PC-3 (cell line): ENCODE results near the gene ARHGAP24. TPM values are rescaled to one million over a fixed set of nuclear protein-coding genes. Genes with fewer than 3 reads are reported as not detected.
"Not testable (repeated sequence)": the region's sequence is repeated elsewhere in the genome, so short reads cannot be mapped to it uniquely, and the experiment has no call there.

Source experiments
- ATAC-seq: fragments of 200-7000 bp; cut with Tn5 transposase; 2 replicates; pipeline ENCODE4 v1.9.1; 2020; ENCODE audit warnings: mild to moderate bottlenecking, moderate library complexity
- BruUV-seq: library from RNA; stranded (reverse); fragments of 400-500 nt; replicated peaks from 2 replicates; lab custom pipeline; 2021; lab: Mats Ljungman, UMichigan
- CTCF ChIA-PET: fragments of 300-600 bp; sonication (Branson Sonifier 250); formaldehyde crosslinking; loops from one replicate; lab custom pipeline; 2022; ENCODE audit warnings: antibody characterized with exemption; lab: Charles Lee
- POLR2A ChIA-PET: fragments of 300-600 bp; sonication (Branson Sonifier 250); formaldehyde crosslinking; loops from one replicate; lab custom pipeline; 2022; ENCODE audit warnings: antibody characterized with exemption; ENCODE audit not compliant: unreplicated experiment; lab: Charles Lee
- DNase-seq: peaks from one replicate; pipeline ENCODE4 v3.0.0-alpha.2; 2015
- H2AFZ ChIP-seq: fragments of 300-600 bp; sonication (generic); 2 replicates; pipeline ENCODE4 v1.6.0; 2016; ENCODE audit warnings: antibody characterized with exemption, low read length
- H3F3A ChIP-seq: fragments of 300-600 bp; sonication (generic); one replicate; pipeline ENCODE4 v1.6.0; 2017; ENCODE audit warnings: antibody characterized with exemption, low read length, control low read depth, mild to moderate bottlenecking; ENCODE audit not compliant: unreplicated experiment
- H3K27ac ChIP-seq: fragments of 300-600 bp; sonication (generic); 2 replicates; pipeline ENCODE4 v1.5.1; 2016; ENCODE audit warnings: mild to moderate bottlenecking, low read length
- H3K27me3 ChIP-seq: fragments of 300-600 bp; sonication (generic); 2 replicates; pipeline ENCODE4 v1.6.1; 2016; ENCODE audit warnings: low read length, mixed read lengths
- H3K36me3 ChIP-seq: fragments of 300-600 bp; sonication (generic); 2 replicates; pipeline ENCODE4 v1.6.1; 2016; ENCODE audit warnings: low read depth, mixed run types, low read length, mixed read lengths
- H3K4me1 ChIP-seq: fragments of 300-600 bp; sonication (generic); 2 replicates; pipeline ENCODE4 v1.5.1; 2016; ENCODE audit warnings: low read length; ENCODE audit not compliant: insufficient read depth
- H3K4me2 ChIP-seq: fragments of 300-600 bp; sonication (generic); 2 replicates; pipeline ENCODE4 v1.6.0; 2016; ENCODE audit warnings: low read length
- H3K4me3 ChIP-seq: fragments of 300-600 bp; sonication (generic); 2 replicates; pipeline ENCODE4 v1.5.1; 2016; ENCODE audit warnings: mild to moderate bottlenecking, low read length, mixed read lengths
- H3K79me2 ChIP-seq: fragments of 300-600 bp; sonication (generic); 2 replicates; pipeline ENCODE4 v1.6.1; 2017; ENCODE audit warnings: low read length, mixed read lengths
- H3K9ac ChIP-seq: fragments of 300-600 bp; sonication (generic); 2 replicates; pipeline ENCODE4 v1.6.0; 2016; ENCODE audit warnings: mild to moderate bottlenecking, low read length
- H3K9me2 ChIP-seq: fragments of 300-600 bp; sonication (generic); replicated peaks from 2 replicates; pipeline ENCODE4 v1.6.1; 2016; ENCODE audit warnings: mixed run types, low read length, mixed read lengths
- H3K9me3 ChIP-seq: fragments of 300-600 bp; sonication (generic); 2 replicates; pipeline ENCODE4 v1.6.1; 2016; ENCODE audit warnings: low read length, mixed read lengths
- H4K20me1 ChIP-seq: fragments of 300-600 bp; sonication (generic); 2 replicates; pipeline ENCODE4 v1.6.1; 2016; ENCODE audit warnings: low read length, mixed read lengths
- CTCF ChIP-seq: fragments of 300-600 bp; sonication (generic); conservative IDR thresholded peaks from 2 replicates; pipeline ENCODE4 v1.5.1; 2017; ENCODE audit warnings: antibody characterized with exemption, low read depth, mild to moderate bottlenecking, low read length
- EZH2 ChIP-seq: fragments of 300-600 bp; sonication (generic); IDR thresholded peaks from one replicate; pipeline ENCODE4 v1.6.1; 2017; ENCODE audit warnings: antibody characterized with exemption, mild to moderate bottlenecking, low read length; ENCODE audit not compliant: unreplicated experiment
- EZH2phosphoT487 ChIP-seq: fragments of 300-600 bp; sonication (generic); IDR thresholded peaks from 2 replicates; pipeline ENCODE4 v1.6.1; 2018; ENCODE audit warnings: mild to moderate bottlenecking, antibody characterized with exemption, low read length, borderline replicate concordance
- intact Hi-C: fragments of 100-400 bp; cut with micrococcal nuclease; formaldehyde crosslinking; loops from 2 replicates; pipeline ENCODE4 v1.9.0; 2023
- total RNA-seq: library from RNA; depleted of rRNA; stranded (reverse); fragments of >200 nt; gene quantifications from 2 replicates; pipeline ENCODE4 v1.2.3, GENCODE V29; 2014

Gene ARHGAP24
- total RNA-seq, 1 experiment from 2014 or later, result 7.4 TPM

- Histone ChIP-seq H3K36me3 (no peaks in the 10 kb centered on the region), H3K27ac (no peak overlapping the region), H3K79me2 (no peaks in the 10 kb centered on the region), H3K27me3 (no peaks in the 10 kb centered on the region), H3K9ac (no peak overlapping the region), H3K9me3 (no peaks in the 10 kb centered on the region), H3K4me1 (no peaks in the 10 kb centered on the region), H4K20me1 (no peaks in the 10 kb centered on the region), H2AFZ (no peak overlapping the region), H3F3A (no peaks in the 10 kb centered on the region), H3K9me2 (no peaks in the 10 kb centered on the region), H3K4me2 (no peak overlapping the region), H3K4me3 (no peak overlapping the region)
- CTCF ChIA-PET, result no interaction called here
- intact Hi-C loops, result no loop called here
- POLR2A ChIA-PET, result no interaction called here
- DNase-seq, result no peak
- no peak for ATAC-seq
- no TSS peak for BruUV-seq
- no peak for TF ChIP-seq EZH2
- TF ChIP-seq CTCF, result no peak
These were observed 40.8 kb downstream of the ARHGAP24 start for GRCh38 chr4:85515701-85516100.

- H3K9me3 ChIP-seq, H3K4me3 ChIP-seq, H3K9ac ChIP-seq, DNase-seq, BruUV-seq, H3K4me1 ChIP-seq, CTCF ChIA-PET, H4K20me1 ChIP-seq, H2AFZ ChIP-seq, intact Hi-C loops, ATAC-seq, H3K27ac ChIP-seq, H3F3A ChIP-seq, H3K36me3 ChIP-seq, H3K4me2 ChIP-seq, H3K27me3 ChIP-seq, H3K9me2 ChIP-seq, H3K79me2 ChIP-seq, POLR2A ChIA-PET: not testable (repeated sequence)
These were observed 43.6 kb downstream of the ARHGAP24 start for GRCh38 chr4:85518526-85518925.

- Histone ChIP-seq H2AFZ (no peak overlapping the region), H3F3A (no peaks in the 10 kb centered on the region), H3K4me2 (no peak overlapping the region), H3K9ac (no peak overlapping the region), H3K4me3 (no peak overlapping the region), H3K9me3 (no peaks in the 10 kb centered on the region), H4K20me1 (no peaks in the 10 kb centered on the region), H3K4me1 (no peaks in the 10 kb centered on the region), H3K27ac (no peak overlapping the region), H3K9me2 (no peaks in the 10 kb centered on the region), H3K27me3 (no peaks in the 10 kb centered on the region), H3K36me3 (no peaks in the 10 kb centered on the region), H3K79me2 (no peaks in the 10 kb centered on the region)
- TF ChIP-seq EZH2phosphoT487 (no peak), CTCF (no peak), EZH2 (no peak)
- DNase-seq (no peak), ATAC-seq (no peak)
- CTCF ChIA-PET, result no interaction called here
- no TSS peak for BruUV-seq
- intact Hi-C loops, result no loop called here
- POLR2A ChIA-PET, result interaction anchor here (0.6 kb wide), 1 partner anchor 227 kb away, joined by 4 read pairs; no protein-coding TSS in a partner anchor
These were observed 46.1 kb downstream of the ARHGAP24 start for GRCh38 chr4:85520765-85521749.
